NCI-H510A treated with DMSO at 0.1 percent for 48 hours (cell line): ENCODE data around the gene SPACA4.
A peak's percentile ranks its signal among the peaks of the same experiment; 100 is the strongest.

Experiments
- DNase-seq: peaks from one replicate; lab custom pipeline; 2025; lab: John Stamatoyannopoulos, UW

Gene SPACA4

GRCh38 chr19:48596679-48597465 lies 9.7 kb upstream of the SPACA4 start:
- DNase-seq = no peak

GRCh38 chr19:48598996-48599700 lies 7.4 kb upstream of the SPACA4 start:
- no peak for DNase-seq

GRCh38 chr19:48600679-48601417 lies 5.7 kb upstream of the SPACA4 start:
- no peak for DNase-seq

GRCh38 chr19:48603001-48603400 lies 3.5 kb upstream of the SPACA4 start:
- DNase-seq = no peak

GRCh38 chr19:48603449-48603848 lies 3.1 kb upstream of the SPACA4 start:
- no peak for DNase-seq

GRCh38 chr19:48603850-48604249 lies 2.7 kb upstream of the SPACA4 start:
- DNase-seq = no peak

- no peak for DNase-seq
Measured at GRCh38 chr19:48607359-48607755, 815 bp downstream of the SPACA4 start.

GRCh38 chr19:48608798-48609263 lies 2.3 kb downstream of the SPACA4 start:
- peak; percentile 53 for DNase-seq

- no peak for DNase-seq
Measured at GRCh38 chr19:48609571-48610108, 3.1 kb downstream of the SPACA4 start.

GRCh38 chr19:48611872-48612271 lies 5.3 kb downstream of the SPACA4 start:
- DNase-seq = no peak

GRCh38 chr19:48613024-48613851 lies 6.7 kb downstream of the SPACA4 start:
- DNase-seq = no peak

GRCh38 chr19:48613852-48614435 lies 7.4 kb downstream of the SPACA4 start:
- DNase-seq = no peak

GRCh38 chr19:48614436-48615230 lies 8.1 kb downstream of the SPACA4 start, which contains the start of gene FAM83E:
Gene FAM83E (minus strand): TSS chr19:48615076. CDS start chr19:48613372, 1,704 bp downstream.
- peak; percentile 76 for DNase-seq

- DNase-seq = no peak
Measured at GRCh38 chr19:48615231-48616040, 8.9 kb downstream of the SPACA4 start.

GRCh38 chr19:48616041-48616436 lies 9.5 kb downstream of the SPACA4 start:
- no peak for DNase-seq

GRCh38 chr19:48616491-48617056 lies 10.0 kb downstream of the SPACA4 start:
- DNase-seq = no peak

GRCh38 chr19:48617146-48617937 lies 10.8 kb downstream of the SPACA4 start:
- DNase-seq = no peak

GRCh38 chr19:48618278-48618915 lies 11.9 kb downstream of the SPACA4 start:
- DNase-seq = no peak
